DMS53 (cell line): ENCODE measurements around the gene FOSL2.

Source experiments
- DNase-seq: peaks from one replicate; lab custom pipeline; 2025; lab: John Stamatoyannopoulos, UW

FOSL2 gene

DNA sequence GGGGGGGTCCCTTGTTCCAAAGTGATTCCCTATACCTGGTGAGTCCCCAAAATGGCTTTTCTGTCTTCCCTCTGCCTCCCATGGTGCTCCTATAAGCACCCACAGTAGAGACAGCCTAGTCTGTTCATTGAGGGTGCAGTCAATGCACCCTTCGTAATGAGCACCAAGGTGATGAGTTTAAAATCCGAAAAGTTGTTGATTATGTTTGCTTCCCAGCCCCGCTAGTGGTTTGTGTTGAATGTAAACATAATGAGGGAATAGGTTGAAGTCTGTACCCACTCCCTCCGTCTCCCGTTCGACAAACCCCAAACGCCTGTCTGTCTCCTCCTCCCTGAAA is 2.3 kb downstream of the FOSL2 start:
- no peak for DNase-seq

DNA sequence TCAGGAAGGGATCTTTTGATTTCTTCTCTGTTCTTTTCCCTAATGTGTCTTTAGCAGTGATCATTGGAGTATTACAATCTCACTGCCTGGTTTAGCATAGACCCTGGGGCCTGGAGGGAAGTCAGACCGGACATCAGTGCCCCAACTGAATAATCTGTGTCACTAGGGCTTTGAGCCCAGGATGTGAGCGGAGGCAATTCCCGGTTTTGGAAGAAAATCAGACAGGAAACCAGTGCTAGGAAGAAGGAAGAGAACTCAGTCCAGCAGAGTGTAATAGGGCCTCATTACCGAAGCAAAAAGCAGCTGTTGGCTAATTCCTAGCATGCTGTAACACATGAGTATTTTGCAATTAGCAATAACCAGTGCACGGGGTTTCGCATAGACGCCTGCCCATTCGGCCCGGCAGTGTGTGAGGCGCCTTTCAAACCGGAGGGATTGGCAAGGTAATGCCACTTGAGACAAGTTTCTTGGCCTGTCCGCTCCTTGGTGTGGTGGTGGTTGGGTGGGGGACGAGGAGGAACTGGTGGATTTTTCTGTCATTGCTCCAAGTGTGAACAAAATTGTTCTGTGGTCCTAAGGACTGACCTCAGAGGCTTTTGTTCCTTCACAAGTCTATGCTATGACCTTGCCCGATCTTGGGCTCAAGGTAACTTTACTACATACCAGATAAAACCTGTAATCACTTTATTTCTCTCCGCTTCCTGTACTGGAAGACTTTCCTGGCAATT is 2.8 kb downstream of the FOSL2 start:
- DNase-seq, result no peak

DNA sequence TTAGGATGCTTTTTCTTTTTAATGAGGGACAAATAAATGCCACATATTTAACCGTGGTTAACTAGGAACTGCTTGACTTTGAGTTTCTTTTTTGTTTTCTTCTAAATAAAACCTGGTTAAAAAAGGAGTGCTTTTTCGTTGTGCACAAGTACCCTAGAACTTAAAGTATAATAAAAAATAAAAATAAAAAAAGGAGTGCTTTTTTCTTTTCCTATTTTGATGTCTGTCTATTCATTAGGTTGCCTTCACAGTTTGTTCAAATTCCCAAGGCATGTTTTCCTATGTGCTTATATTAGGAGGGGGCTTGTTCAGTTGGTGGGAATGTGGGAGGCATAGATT is 4.4 kb downstream of the FOSL2 start:
- no peak for DNase-seq

DNA sequence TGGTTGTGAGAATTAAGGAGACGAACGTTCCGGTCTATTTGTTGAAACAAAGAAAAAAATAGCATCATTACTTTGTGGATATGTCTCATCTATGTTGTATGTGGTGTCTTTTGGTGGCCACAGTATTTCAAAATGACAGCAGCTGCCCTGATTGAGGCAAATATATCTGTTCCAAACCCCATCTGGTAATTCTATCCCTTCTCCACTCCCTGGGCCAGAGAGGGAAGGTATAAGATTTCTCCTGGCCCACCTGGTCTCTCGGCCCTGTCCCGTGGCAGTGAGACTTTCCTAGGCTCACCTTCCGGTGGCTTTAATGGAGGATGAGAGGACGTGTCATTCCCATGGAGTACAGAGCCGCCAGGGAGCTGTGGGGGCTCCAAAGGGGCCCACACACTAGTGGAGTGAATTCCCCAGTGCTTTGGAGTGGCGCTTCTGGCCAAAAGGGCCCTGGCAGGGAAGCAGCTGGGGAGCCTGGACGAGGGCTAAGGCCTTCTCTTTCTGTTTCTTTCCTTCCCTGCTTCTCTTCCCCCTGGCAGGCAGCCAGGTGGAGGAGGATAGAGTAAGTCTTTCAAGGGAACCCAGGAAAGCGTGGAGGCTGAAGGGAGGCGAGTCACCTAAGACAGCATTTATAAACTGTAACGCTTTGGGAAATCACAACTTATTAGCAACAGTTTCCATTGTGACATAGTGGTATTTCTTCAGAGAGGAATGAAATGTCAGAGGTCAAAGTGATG is 5.6 kb downstream of the FOSL2 start:
- no peak for DNase-seq

DNA sequence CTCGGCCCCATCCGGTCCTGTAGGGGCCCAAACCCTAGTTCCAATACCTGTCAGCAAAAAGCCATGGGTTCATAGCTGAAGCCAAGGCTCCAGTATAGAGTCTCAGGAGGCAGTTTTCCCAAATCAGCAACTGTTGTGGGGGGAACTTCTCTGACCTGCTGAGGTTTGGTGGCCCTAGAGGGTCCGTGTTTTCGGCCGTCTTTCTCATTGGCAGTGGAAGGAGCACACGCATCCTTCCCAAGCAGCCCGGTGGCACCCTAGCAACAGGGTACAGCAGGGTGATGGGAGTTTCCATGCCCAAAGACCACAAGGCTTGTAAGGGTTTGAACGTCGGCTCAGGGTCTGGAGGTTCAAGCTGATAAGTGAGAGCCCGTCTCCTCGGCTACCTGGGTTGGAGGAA is 6.6 kb downstream of the FOSL2 start:
- no peak for DNase-seq

DNA sequence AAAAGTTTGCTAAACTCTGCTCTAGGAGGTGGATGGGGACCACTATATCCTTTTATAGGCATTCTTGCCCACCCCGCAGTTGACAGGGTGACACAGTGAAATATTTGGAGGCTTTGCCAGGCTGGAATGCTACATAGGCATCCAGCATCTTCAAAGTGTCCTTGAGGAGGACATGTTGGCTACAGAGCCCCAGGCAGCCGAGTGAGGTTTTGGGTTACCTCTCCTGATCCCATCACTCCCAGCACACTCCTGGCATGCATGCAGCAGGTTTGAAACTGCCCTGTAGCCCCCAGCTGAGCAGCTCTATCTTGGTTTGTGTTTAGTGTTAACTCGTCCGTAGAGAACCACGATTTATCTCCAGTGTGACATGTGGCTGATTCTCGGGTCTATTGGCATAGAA is 7.3 kb downstream of the FOSL2 start:
- DNase-seq, result no peak

DNA sequence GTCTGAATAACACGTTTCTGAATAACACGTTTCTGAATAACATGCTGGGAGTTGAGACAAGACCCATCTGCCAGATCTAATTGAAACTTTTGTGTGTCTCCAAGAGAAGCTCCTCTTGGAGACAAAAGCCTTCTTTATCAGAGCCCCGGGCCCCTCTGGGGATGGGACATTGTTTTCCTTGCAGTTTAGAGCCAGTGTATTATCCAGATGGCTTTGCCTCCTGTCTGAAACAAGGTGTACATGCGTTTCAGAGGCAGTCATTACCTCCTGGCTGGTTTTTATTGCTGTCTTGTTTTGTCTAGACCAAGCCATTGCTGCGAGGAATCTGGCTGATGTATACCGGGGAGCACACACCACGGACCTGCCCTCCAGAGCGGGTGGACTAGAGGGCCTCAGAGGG is 7.8 kb downstream of the FOSL2 start:
- DNase-seq, result no peak

DNA sequence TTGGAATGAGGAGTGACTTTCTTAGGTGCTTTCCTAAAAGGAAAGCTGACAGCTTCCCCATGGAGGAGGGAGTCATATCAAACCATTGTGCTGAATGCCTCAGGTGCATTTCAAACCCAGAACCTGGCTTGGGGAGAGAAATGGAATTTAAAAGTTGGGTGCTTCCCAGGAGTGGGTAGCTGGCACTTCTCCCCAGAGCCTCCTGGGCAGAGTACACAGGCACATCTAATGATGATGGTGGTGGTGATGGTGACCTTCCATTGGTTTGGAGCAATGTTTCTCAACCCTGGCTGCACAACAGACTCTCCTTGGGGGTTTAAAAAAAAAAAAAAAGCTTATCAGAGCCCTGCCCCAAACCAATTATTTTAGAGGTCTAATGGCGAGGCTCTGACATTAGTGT is 8.3 kb downstream of the FOSL2 start:
- DNase-seq, result no peak

DNA sequence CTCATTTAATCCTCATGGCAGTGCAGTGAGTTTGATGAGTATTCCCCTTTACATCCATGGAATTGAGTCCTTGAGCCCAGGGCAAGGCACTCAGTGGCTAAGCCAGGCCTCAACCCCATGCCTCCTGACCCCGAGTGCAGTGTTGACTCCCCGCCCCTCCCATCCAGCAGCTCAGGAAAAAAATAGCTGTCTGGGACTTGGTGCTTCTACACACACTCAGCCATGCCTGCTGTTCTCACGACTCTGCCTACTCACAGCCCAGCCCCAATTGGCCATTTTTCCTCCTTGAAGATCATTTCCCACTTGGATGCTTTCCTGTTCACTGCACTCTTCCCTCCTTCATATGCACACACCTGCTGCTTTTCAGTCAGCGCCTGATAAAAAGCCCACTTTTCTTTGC is 8.8 kb downstream of the FOSL2 start:
- DNase-seq, result no peak

DNA sequence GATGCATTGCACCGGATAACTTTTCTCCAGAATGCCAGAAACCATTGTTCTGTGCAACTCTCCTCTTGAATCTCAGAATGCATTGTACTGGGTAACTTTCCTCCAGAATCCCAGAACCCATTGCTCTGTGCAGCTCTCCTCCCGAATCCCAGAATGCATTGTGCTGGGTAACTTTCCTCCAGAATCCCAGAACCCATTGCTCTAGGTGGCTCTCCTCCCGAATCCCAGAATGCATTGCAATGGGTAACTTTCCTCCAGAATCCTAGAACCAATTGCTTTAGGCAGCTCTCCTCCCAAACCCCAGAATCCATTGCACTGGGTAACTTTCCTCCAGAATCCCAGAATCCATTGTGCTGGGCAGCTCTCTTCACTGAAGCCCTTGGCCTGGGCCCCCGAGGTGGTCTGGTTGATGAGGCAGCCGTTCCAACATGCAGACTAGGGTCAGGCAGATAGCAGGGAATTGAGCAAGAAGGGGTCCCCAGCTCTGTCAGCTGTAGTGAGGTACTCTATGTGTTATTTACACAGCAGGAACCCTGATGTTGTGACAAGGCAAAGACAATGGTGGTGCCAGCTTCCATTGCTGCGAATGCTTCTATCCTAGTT is 9.4 kb downstream of the FOSL2 start:
- no peak for DNase-seq

DNA sequence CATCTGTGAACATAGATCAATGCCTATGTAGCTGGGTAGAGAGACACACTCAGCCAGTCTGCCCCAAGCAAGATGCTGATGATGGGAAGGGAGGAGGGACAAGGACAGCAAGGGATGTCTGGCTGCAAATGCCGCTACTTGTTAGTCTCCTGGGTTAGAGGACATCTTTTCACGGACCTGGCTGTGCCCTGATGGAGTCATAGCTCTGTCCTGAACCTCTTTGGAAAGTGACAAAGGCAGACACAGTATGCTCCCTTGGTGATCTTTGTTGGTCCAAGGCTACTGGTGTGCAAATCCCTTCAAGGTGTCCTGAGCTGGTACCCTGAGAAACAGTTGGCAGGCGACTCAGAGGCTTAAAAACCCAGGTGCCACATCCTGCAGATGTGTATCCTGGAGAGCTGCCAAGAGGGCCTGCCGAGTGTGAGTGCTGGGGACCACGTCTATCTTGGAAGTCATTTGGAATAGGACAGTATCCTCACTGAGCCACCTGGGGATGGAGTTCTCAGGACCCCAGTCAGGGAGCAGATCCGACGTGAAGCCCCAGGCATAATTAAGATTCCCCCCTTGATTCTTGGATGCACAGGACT is 10.8 kb downstream of the FOSL2 start:
- DNase-seq, result no peak

DNA sequence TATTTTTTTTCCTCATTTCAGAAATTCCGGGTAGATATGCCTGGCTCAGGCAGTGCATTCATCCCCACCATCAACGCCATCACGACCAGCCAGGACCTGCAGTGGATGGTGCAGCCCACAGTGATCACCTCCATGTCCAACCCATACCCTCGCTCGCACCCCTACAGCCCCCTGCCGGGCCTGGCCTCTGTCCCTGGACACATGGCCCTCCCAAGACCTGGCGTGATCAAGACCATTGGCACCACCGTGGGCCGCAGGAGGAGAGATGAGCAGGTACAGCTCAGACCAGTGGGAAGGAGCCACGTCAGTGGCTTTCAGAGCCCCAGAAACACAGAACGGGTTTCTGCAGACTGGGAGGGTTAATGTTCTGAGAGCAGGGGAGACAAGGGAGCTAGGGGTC is 11.4 kb downstream of the FOSL2 start:
- no peak for DNase-seq

DNA sequence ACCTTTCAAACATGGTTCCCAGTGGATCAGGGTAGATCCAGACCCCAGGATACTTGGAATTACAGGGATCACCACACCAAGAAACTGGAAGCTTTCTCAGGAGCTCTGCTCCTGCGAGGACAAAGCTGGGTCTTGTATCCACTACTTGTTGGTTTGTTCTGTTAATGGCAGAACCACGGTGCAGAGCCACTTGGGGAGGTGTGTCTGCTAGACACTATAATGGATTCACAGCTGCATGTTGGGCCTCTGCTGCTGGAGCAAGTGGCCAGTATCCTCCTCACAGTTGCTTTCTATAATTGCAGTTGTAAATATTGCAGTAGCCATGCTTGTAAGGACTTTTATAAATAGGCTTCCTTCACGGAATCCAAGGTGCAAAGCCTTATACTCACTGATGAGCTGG is 12.9 kb downstream of the FOSL2 start:
- DNase-seq, result no peak

DNA sequence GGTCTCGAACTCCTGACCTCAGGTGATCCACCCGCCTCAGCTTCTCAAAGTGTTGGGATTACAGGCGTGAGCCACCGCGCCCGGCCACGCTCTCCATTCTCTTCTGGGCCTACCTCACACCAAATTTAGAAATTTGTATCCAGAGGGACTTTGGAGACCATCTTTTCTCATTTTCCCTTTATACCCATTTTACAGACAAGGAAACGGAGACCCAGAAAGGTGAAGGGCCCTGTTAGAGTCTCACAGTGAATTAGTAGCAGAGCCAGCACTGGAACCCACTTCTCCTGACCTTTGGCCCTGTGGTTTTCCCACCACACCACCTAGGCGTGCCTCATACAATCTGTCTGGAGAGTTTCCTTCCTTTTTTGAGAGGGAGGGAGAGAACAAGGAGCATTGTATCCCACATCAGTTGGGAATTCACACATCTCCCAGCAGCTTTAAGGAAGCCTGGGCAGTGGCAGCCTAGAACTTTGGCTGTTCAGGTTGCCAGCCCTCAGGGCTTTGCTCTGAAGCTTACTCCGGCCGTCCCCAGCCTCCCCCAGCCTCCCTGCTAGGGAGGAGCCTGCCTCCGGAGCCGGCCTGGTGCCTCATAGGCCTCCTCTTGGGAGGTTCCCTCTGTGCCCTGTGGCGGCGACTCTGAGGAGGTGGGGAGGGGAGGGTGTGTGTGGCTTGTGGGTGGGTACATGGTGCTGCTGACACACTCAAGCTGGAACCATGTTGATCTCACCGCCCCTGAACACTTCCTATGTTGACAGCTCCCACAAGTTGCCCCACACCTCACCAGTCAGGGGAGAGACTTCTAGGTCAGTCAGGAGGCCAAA is 13.8 kb downstream of the FOSL2 start:
- no peak for DNase-seq

DNA sequence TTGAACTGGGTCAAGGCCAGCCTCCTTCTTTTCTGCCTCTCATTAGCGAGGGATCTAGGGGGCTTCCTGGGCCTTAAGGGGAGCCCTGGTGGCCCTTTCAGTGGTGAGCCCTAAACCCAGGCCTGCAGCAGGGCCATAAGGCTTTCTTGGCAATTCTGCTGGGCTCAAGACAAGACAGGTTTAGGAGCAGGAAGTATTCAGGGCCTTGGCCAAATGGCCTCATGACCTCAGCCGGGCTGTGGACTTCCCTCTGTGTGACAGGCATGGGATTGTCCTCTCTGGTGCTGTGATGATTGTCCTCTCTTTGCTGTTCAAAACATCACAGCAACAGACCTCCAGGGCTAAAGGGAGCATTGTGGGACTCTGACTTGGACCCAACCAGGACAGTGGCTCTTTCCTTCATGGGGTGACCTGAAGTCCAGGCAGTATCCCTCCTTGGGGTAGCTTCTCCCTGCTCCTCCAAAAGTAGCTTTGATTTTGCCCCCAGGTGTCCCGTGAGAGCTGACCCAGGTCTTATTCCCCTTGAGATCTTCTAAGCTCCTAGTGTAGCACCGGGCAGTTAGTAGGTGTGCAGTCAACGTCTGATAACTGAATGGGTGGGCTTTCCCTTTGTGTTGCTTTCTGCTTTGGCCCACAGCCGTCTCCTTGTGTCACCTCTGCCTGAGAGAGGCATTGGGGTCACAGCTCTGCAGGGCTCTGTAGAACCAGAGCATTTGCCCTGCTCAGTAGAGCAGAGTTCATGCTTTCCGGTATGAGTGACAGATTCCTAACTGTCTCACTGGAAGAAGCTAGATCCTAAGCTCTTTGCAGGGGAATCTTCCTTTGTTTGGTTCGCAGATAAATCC is 14.7 kb downstream of the FOSL2 start:
- no peak for DNase-seq

DNA sequence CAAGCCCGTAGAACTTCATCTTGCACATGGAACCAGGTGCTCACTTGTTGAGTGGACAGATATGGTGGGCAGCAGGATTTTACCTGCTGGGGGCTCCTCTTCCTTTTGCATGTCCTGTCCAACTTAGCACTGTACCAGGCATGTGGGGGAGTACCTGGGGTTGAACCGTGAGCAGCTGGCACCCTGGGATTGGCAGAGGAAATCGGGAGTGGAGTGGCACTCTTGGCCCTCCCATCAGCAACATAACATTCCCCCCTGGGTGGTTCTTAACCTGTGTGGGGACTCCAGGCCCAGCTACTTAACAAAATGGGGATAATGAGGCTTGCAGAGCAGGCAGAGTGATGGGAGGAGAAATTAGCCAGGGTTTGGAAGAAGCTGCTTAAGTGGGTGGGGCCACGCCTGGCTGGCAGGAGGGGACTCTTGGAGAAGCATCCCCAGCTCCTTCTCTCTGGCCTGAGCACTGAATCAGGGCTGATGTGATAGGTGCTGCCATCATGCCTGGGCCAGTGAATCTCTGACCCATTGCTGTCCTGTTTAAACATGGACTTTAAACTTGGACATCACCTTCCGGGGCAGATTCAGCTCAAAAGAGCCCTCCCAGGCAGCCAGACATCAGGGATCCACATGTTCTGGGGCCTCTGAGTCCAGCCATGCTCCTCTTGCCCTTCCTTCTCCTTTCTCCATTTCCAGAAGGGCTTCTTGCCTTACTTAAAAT is 15.5 kb downstream of the FOSL2 start:
- DNase-seq, result no peak

DNA sequence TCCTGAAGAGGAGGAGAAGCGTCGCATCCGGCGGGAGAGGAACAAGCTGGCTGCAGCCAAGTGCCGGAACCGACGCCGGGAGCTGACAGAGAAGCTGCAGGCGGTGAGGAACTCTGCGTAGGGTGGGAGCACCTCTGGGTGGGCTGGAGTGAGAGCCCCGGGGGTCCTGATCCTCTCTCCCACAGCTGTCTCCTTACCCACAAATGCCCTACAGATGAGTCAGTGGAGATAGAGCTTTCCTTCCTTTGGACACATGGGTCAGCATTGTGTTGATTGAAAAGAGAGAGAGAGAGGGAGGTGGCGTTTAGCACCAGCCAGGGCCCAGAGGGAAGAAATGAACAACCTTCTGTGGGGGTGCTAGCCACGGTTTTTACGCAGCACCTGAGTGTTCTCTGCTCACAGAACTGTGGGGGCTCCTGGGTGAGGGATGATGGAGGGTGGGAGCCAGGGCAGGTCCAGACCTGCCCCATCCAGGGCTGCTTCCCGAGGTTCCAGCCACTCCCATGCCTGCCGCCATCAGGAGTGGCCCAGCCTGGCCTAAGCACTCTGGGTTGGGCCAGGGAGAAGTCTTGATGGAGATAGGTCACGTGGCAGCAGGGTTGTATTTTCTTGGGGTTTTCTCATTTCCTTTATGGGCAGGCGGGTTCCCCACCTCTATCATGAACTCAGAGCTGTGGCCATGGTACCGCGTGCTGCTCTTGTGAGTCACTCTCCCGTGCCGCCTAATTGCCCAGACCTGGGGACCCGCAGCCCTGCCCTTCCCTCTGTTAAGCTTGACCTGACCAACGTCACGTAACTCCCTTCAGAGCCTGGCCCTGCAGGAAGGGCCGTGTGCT is 16.3 kb downstream of the FOSL2 start:
- no peak for DNase-seq

DNA sequence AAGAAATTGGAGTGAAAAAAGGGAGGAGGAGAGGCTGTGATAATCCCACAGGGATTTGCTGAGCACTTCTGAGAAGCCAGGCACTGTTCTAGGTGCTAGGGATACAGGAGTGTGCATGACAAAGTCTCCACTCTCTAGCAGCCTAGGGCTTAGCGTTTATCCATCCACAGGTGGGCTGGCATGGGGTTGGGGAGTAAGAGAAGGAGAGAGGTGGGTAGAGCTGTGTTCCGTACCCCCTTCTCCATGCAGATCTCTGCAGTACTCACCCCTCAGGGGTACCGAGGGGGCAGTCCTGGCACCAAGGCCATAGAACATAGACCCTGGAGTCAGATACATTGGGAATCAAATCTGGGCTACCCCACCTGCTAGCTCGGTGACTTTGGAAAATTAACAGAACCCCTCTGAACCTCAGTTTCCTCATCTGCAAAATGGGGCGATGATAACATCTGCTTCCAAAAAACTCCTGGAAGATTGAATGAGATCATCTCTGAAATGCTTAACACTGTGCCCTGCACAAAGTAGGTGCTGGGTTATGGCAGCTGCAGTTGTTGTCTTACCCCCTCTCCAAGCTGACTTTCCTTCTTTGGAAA is 18.6 kb downstream of the FOSL2 start:
- DNase-seq, result no peak

DNA sequence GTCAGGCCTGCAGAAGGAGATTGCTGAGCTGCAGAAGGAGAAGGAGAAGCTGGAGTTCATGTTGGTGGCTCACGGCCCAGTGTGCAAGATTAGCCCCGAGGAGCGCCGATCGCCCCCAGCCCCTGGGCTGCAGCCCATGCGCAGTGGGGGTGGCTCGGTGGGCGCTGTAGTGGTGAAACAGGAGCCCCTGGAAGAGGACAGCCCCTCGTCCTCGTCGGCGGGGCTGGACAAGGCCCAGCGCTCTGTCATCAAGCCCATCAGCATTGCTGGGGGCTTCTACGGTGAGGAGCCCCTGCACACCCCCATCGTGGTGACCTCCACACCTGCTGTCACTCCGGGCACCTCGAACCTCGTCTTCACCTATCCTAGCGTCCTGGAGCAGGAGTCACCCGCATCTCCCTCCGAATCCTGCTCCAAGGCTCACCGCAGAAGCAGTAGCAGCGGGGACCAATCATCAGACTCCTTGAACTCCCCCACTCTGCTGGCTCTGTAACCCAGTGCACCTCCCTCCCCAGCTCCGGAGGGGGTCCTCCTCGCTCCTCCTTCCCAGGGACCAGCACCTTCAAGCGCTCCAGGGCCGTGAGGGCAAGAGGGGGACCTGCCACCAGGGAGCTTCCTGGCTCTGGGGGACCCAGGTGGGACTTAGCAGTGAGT is 19.4 kb downstream of the FOSL2 start:
- DNase-seq, result no peak
